Activated CD8-positive, alpha-beta memory T cell treated with anti-CD3 and anti-CD28 coated beads for 4 hours (primary cell): ENCODE data around the gene SCN2B.
"Not testable (repeated sequence)": the region's sequence is repeated elsewhere in the genome, so short reads cannot be mapped to it uniquely, and the experiment has no call there.

Source experiments
- DNase-seq, 2 donors: peaks; one replicate each; pipeline ENCODE4 v3.0.0-alpha.2; 2020; ENCODE audit warnings: low read depth in 2 of 2

SCN2B gene

GRCh38 chr11:118206391-118207031 is 30.1 kb upstream of the SCN2B start:
- no peak for DNase-seq

- no peak for DNase-seq
Measured at GRCh38 chr11:118205606-118206378, 29.4 kb upstream of the SCN2B start.

GRCh38 chr11:118202599-118203422 is 26.4 kb upstream of the SCN2B start:
- DNase-seq, result peak in 1 of 2 donors; percentile 38

- no peak for DNase-seq
Measured at GRCh38 chr11:118201966-118202365, 25.5 kb upstream of the SCN2B start.

GRCh38 chr11:118200901-118201680 is 24.7 kb upstream of the SCN2B start:
- DNase-seq, result peak in 1 of 2 donors; percentile 67

- no peak for DNase-seq
Measured at GRCh38 chr11:118200497-118200896, 24.1 kb upstream of the SCN2B start.

GRCh38 chr11:118199135-118199534 is 22.7 kb upstream of the SCN2B start:
- no peak for DNase-seq

- DNase-seq, result peak; percentile 62 to 78
Measured at GRCh38 chr11:118198370-118198769, 21.9 kb upstream of the SCN2B start.

- DNase-seq, result no peak
Measured at GRCh38 chr11:118194835-118195627, 18.6 kb upstream of the SCN2B start.

- DNase-seq, result no peak
Measured at GRCh38 chr11:118193910-118194566, 17.6 kb upstream of the SCN2B start.

- DNase-seq, result not testable (repeated sequence)
Measured at GRCh38 chr11:118192817-118193216, 16.4 kb upstream of the SCN2B start.

GRCh38 chr11:118190942-118191506 is 14.6 kb upstream of the SCN2B start:
- not testable (repeated sequence) for DNase-seq

GRCh38 chr11:118186346-118187107 is 10.1 kb upstream of the SCN2B start:
- DNase-seq, result no peak

- DNase-seq, result no peak
Measured at GRCh38 chr11:118184784-118185579, 8.5 kb upstream of the SCN2B start.

GRCh38 chr11:118183691-118184090 is 7.3 kb upstream of the SCN2B start:
- DNase-seq, result not testable (repeated sequence)

- no peak for DNase-seq
Measured at GRCh38 chr11:118180300-118180703, 3.9 kb upstream of the SCN2B start.

GRCh38 chr11:118176778-118177134 is 317 bp upstream of the SCN2B start:
- no peak for DNase-seq
